Thymus (tissue), 11 donors: Measurements from ENCODE around the gene CLDN34. TPM values are rescaled to one million over a fixed set of nuclear protein-coding genes. Genes with fewer than 3 reads are reported as not detected.

Experiments
- DNase-seq, 9 donors: peaks; one replicate each; pipeline ENCODE4 v3.0.0-alpha.2; 2013; ENCODE audit warnings: low spot score in 9 of 9, low read depth in 6 of 9, missing footprints in 1 of 9
- H3K27ac ChIP-seq, 2 donors: one replicate each; pipeline ENCODE4 v1.5.1; 2013; ENCODE audit warnings: control low read depth in 1 of 2, low read depth in 1 of 2, low read length in 1 of 2, mild to moderate bottlenecking in 1 of 2, moderate library complexity in 1 of 2
- H3K27me3 ChIP-seq, 2 donors: one replicate each; pipeline ENCODE4 v1.5.1; 2013; ENCODE audit warnings: low read length in 1 of 2; ENCODE audit not compliant: control insufficient read depth in 2 of 2, insufficient read depth in 1 of 2
- H3K36me3 ChIP-seq, 2 donors: one replicate each; pipeline ENCODE4 v1.5.1; 2013; ENCODE audit warnings: low read length in 1 of 2, mild to moderate bottlenecking in 1 of 2, moderate library complexity in 1 of 2; ENCODE audit not compliant: control insufficient read depth in 2 of 2, insufficient read depth in 2 of 2
- H3K4me1 ChIP-seq, 2 donors: one replicate each; pipeline ENCODE4 v1.5.1; 2013; ENCODE audit warnings: low read length in 2 of 2; ENCODE audit not compliant: control insufficient read depth in 2 of 2, insufficient read depth in 2 of 2
- H3K4me3 ChIP-seq, 2 donors: one replicate each; pipeline ENCODE4 v1.5.1; 2013; ENCODE audit warnings: low read length in 2 of 2, control low read depth in 1 of 2, mild to moderate bottlenecking in 1 of 2
- H3K9me3 ChIP-seq, 2 donors: one replicate each; pipeline ENCODE4 v1.5.1; 2013; ENCODE audit warnings: low read length in 1 of 2, mild to moderate bottlenecking in 1 of 2; ENCODE audit not compliant: control insufficient read depth in 2 of 2, insufficient read depth in 1 of 2
- WGBS: extraction: QIAGEN DNeasy Blood & Tissue Kit; methylation state at CpG from one replicate; pipeline ENCODE4 v1.1.7; 2013; 5-methylcytosine and 5-hydroxymethylcytosine counted together
- polyA plus RNA-seq: library from polyadenylated mRNA; stranded (reverse); fragments of 200-250 nt; gene quantifications from one replicate; pipeline ENCODE4 v1.2.3, GENCODE V29; 2013
- total RNA-seq: library from RNA; stranded (reverse); fragments of 120-200 nt; gene quantifications from one replicate; pipeline ENCODE4 v1.2.4, GENCODE V29; 2013
- donor health status: healthy.

CLDN34 gene
- total and polyA plus RNA-seq, 2 donors: 0.05 to 0.16 TPM

GRCh38 chrX:9992061-9992460, 24.9 kb downstream of the CLDN34 start:
- Histone ChIP-seq H3K36me3 (no peaks in the 10 kb centered on the region), H3K9me3 (peaks cover 0 to 3% of the 10 kb centered on the region in 2 donors), H3K4me3 (no peak overlapping the region), H3K27me3 (no peaks in the 10 kb centered on the region), H3K27ac (no peak overlapping the region), H3K4me1 (no peaks in the 10 kb centered on the region)
- no peak for DNase-seq
- WGBS: 99% methylated on average over 28 of the region's 28 CpGs

GRCh38 chrX:9992724-9993123, 25.6 kb downstream of the CLDN34 start:
- DNase-seq: no peak
- 99% methylated on average over 18 of the region's 18 CpGs for WGBS
- H3K27ac ChIP-seq: no peak overlapping the region
- H3K4me3 ChIP-seq: no peak overlapping the region
- H3K9me3 ChIP-seq: peaks cover 0 to 3% of the 10 kb centered on the region in 2 donors
- no peaks in the 10 kb centered on the region for H3K36me3 ChIP-seq
- no peaks in the 10 kb centered on the region for H3K4me1 ChIP-seq
- H3K27me3 ChIP-seq: no peaks in the 10 kb centered on the region

- Histone ChIP-seq H3K4me3 (no peak overlapping the region), H3K27ac (no peak overlapping the region), H3K9me3 (peaks cover 0 to 3% of the 10 kb centered on the region in 2 donors), H3K4me1 (no peaks in the 10 kb centered on the region), H3K27me3 (no peaks in the 10 kb centered on the region), H3K36me3 (no peaks in the 10 kb centered on the region)
- peak in 5 of 9 donors; percentile 33 to 68 (median 50) for DNase-seq
- 30% methylated on average over 18 of the region's 18 CpGs for WGBS
These were observed 28.7 kb downstream of the CLDN34 start for GRCh38 chrX:9995855-9996339.

GRCh38 chrX:9997041-9997440, 29.9 kb downstream of the CLDN34 start:
- H3K4me1 ChIP-seq: no peaks in the 10 kb centered on the region
- H3K27me3 ChIP-seq: no peaks in the 10 kb centered on the region
- peaks cover 0 to 3% of the 10 kb centered on the region in 2 donors for H3K9me3 ChIP-seq
- H3K36me3 ChIP-seq: no peaks in the 10 kb centered on the region
- 99% methylated on average over 9 of the region's 9 CpGs for WGBS
- DNase-seq: no peak
- H3K4me3 ChIP-seq: no peak overlapping the region
- H3K27ac ChIP-seq: no peak overlapping the region

- no peak overlapping the region for H3K27ac ChIP-seq
- no peaks in the 10 kb centered on the region for H3K36me3 ChIP-seq
- H3K27me3 ChIP-seq: no peaks in the 10 kb centered on the region
- no peak for DNase-seq
- 96% methylated on average over 8 of the region's 8 CpGs for WGBS
- H3K4me3 ChIP-seq: no peak overlapping the region
- peaks cover 0 to 3% of the 10 kb centered on the region in 2 donors for H3K9me3 ChIP-seq
- H3K4me1 ChIP-seq: no peaks in the 10 kb centered on the region
These were observed 30.4 kb downstream of the CLDN34 start for GRCh38 chrX:9997524-9997923.

GRCh38 chrX:10001496-10001895, 34.3 kb downstream of the CLDN34 start:
- Histone ChIP-seq H3K27me3 (no peaks in the 10 kb centered on the region), H3K4me1 (no peaks in the 10 kb centered on the region), H3K36me3 (no peaks in the 10 kb centered on the region), H3K9me3 (no peaks in the 10 kb centered on the region), H3K4me3 (no peak overlapping the region), H3K27ac (no peak overlapping the region)
- DNase-seq: no peak
- 94% methylated on average over 3 of the region's 3 CpGs for WGBS

- WGBS: 98% methylated on average over 8 of the region's 8 CpGs
- DNase-seq: no peak
- Histone ChIP-seq H3K4me1 (no peaks in the 10 kb centered on the region), H3K27me3 (no peaks in the 10 kb centered on the region), H3K9me3 (no peaks in the 10 kb centered on the region), H3K4me3 (no peak overlapping the region), H3K36me3 (no peaks in the 10 kb centered on the region), H3K27ac (no peak overlapping the region)
These were observed 37.8 kb downstream of the CLDN34 start for GRCh38 chrX:10004832-10005475.

GRCh38 chrX:10006086-10006485, 38.9 kb downstream of the CLDN34 start:
- Histone ChIP-seq H3K4me3 (no peak overlapping the region), H3K4me1 (no peaks in the 10 kb centered on the region), H3K27me3 (no peaks in the 10 kb centered on the region), H3K9me3 (no peaks in the 10 kb centered on the region), H3K27ac (no peak overlapping the region), H3K36me3 (no peaks in the 10 kb centered on the region)
- DNase-seq: no peak
- WGBS: 93% methylated on average over 8 of the region's 8 CpGs

- Histone ChIP-seq H3K36me3 (no peaks in the 10 kb centered on the region), H3K4me3 (no peak overlapping the region), H3K27me3 (no peaks in the 10 kb centered on the region), H3K9me3 (no peaks in the 10 kb centered on the region), H3K27ac (no peak overlapping the region), H3K4me1 (peaks cover 0 to 1% of the 10 kb centered on the region in 2 donors)
- DNase-seq: no peak
- 95% methylated on average over 4 of the region's 4 CpGs for WGBS
These were observed 39.6 kb downstream of the CLDN34 start for GRCh38 chrX:10006770-10007169.
